GM12872 (cell line): ENCODE measurements around the gene SETD4.

ENCODE experiments used
- TF ChIP-seq, protein P1 (sequence below): IDR thresholded peaks from 3 replicates; pipeline ENCODE4 v1.5.1; 2011; ENCODE audit warnings: low read depth, mild to moderate bottlenecking, low read length, moderate library complexity; ENCODE audit not compliant: insufficient read depth

Gene SETD4, protein sequence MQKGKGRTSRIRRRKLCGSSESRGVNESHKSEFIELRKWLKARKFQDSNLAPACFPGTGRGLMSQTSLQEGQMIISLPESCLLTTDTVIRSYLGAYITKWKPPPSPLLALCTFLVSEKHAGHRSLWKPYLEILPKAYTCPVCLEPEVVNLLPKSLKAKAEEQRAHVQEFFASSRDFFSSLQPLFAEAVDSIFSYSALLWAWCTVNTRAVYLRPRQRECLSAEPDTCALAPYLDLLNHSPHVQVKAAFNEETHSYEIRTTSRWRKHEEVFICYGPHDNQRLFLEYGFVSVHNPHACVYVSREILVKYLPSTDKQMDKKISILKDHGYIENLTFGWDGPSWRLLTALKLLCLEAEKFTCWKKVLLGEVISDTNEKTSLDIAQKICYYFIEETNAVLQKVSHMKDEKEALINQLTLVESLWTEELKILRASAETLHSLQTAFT

DNA sequence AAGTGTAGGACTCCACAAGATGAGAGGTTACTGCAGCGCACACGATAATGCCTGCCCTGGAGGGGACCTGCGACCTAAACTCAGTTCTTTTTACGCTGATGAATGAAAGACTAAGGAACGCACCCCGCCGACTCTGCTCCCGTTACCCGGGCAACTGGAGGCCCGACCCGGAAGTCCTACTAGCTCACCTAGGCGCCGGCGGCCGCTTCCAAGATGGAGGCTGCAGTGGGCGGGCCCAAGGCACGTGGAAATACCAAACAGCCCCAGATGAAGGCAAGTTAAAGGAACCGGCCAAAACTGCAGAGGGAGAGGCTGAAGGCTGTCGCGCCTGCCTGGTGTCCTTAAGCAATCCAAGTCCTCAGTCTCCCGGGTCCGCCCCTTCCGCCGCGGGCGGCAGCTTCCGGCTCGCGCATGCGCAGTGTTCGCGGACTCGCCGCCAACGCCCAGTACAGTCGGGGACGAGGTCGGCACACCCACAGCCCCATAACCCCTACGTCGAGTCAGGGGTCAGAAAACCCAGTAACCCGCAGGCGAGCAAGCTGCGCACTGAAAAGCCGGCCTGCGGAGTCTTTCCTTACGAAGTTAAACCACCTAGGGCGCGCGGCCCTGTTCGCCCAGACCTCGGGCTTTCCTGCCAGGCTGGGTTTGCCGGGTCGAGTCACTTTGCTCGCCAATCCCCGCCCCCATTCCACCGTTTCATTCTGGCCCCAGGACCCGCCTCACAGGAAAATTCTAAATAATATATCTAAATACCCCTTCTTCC, at the start of gene SETD4:
Gene SETD4, minus strand, starts transcription at position 368 of the 763 bp plus-strand sequence. CDS start 1,638 bp downstream, outside the sequence.
- TF ChIP-seq, protein P1, sequence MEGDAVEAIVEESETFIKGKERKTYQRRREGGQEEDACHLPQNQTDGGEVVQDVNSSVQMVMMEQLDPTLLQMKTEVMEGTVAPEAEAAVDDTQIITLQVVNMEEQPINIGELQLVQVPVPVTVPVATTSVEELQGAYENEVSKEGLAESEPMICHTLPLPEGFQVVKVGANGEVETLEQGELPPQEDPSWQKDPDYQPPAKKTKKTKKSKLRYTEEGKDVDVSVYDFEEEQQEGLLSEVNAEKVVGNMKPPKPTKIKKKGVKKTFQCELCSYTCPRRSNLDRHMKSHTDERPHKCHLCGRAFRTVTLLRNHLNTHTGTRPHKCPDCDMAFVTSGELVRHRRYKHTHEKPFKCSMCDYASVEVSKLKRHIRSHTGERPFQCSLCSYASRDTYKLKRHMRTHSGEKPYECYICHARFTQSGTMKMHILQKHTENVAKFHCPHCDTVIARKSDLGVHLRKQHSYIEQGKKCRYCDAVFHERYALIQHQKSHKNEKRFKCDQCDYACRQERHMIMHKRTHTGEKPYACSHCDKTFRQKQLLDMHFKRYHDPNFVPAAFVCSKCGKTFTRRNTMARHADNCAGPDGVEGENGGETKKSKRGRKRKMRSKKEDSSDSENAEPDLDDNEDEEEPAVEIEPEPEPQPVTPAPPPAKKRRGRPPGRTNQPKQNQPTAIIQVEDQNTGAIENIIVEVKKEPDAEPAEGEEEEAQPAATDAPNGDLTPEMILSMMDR = no peak

DNA sequence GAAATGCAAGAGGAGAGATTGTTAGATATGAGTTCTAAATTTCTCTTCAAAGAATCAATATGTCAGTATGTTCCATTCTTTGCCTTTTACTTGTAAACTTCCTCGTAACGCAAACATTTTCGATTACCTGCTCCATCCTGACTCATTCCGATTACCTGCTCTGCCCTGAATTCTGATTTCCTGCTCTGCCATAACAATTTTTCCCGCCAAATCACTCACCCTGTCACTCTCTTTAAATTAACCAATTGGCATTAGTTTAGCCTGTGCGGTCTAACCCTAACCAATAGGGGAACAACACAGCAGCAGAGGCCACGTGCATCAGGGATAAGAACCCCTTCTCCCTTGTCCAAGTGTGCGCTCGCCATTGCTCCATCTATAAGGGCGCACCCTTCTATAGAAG, 49.5 kb upstream of the SETD4 start:
- TF ChIP-seq, protein P1 = no peak

DNA sequence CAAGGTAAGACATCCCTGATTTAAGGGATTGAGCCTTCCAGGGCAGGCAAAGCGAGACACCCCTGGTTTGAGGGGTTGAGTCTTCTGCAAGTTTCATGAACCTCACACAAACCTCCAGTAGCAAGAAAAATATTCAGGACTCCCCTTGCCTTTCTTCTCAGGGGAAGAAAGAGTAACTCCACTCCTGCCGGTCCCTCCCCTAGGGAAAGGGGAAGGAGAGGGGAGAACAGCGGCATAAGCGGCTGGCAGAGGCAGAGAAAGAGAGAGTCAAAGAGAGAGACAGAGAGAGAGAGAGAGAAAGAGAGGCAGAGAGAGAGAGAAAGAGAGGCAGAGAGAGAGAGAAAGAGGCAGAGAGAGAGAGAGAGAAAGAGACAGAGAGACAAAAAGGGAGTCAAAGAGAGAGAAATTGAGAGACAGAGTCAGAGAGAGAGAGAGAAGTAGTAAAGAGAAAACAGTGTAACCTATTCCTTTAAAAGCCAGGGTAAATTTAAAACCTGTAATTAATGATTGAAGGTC, 45.1 kb upstream of the SETD4 start:
- TF ChIP-seq, protein P1 = no peak

DNA sequence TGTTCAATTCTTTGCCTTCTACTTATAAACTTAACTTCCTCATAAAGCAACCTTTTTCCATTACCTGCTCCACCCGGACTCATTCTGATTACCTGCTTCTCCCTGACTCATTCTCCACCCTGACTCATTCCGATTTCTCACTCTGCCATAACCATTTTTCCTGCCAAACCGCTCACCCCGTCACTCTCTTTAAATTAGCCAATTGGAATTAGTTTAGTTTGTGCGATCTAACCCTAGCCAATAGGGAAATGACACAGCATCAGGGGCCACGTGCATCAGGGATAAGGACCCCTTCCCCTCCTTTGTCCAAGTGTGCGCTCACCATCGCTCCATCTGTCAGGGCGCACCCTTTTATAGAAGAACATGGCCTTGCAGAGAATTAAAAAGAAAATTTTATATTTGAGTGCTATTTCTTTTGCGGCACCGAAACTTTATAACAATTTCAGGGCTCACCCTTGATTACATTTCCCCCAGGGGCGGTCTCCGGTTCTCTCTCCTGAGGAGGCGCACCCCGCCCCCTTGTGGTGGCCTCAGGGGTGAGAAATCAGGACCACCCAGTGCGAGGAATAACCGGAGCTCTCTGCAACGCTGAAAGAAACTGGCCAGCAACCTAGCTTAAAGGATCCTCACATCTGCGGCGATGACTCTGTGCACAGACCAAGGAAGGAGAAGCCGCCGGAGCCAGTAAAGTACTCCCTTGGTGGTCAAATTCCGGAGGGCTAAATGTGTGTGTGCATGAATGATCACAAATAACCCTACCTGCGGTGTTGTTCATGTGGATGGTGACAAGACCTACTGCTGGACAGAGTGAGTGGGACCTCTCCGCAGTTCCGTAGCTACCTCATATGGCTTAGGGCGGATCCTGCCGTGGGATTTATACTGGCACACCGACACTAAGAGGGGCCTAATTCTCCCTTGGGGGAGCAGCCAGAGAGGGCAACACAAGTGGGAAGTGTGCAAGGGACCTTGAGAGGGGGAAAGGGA, 44.3 kb upstream of the SETD4 start:
- TF ChIP-seq, protein P1 = peak; percentile 43; the same call in 1 of the 3 replicates

DNA sequence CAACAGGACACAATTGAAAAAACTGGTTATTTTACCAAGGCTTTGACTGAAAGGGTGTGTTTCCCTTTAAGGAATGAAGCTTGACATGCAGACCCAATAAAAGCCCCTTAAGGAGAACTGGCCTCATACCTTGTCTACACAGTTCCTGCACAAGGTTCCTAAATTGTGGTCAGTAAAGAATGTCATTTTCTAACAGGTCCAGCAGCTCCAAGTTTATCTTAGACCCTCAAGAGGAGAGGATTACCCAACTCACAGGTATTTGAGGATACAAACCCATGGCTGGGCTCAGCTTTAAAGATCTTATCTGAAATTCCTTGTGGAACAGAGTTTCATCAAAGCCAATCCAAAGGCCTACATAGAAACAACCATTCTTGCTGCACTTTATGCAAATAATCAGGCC, 43.1 kb upstream of the SETD4 start:
- TF ChIP-seq, protein P1 = no peak

DNA sequence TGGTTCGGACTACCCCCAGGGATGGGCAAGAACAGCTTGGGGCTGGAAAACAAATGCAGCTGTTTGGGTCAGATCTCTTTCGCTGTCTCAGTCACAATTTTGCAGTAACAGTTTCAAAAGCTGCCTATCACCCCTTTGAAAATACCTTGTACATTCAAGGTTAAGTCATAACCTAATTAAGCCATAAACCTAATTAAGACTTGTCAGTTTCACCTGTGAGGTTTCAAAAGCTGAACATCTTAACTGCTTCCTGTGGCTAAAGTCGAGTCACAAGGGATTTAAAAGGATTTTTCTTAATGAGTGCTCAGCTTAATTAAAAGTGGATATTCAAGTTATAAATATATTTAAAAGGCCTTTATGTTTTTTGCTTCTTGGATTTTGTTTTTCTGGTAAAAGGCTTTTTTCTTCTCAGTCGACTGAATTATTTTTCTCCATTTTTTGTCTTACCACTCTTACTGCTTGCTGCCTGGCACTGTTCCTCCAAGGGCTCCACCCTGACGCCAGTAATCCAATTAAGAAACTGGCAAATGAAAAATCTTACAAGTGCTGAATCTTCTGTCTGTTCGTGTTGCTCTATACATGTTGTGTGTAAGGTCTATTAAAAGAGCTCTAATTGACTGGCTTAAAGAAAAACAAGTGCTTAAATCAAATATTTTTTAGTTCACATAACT, 40.8 kb upstream of the SETD4 start:
- TF ChIP-seq, protein P1 = no peak
